B cell (primary cell): ENCODE results near the gene SLC44A1. TPM values are rescaled to one million over a fixed set of nuclear protein-coding genes. Genes with fewer than 3 reads are reported as not detected.

Source experiments
- ATAC-seq: fragments of 200-7000 bp; cut with Tn5 transposase; one replicate; pipeline ENCODE4 v1.10.0; 2021; ENCODE audit warnings: low read depth, mild to moderate bottlenecking, moderate number of reproducible peaks, moderate library complexity
- CTCF ChIA-PET: fragments of 350-600 bp; sonication (Branson Sonifier 250); formaldehyde crosslinking; loops from one replicate; lab custom pipeline; 2021; ENCODE audit warnings: antibody characterized with exemption, inconsistent platforms; lab: Charles Lee
- POLR2A ChIA-PET: fragments of 350-600 bp; sonication (Branson Sonifier 250); formaldehyde crosslinking; loops from one replicate; lab custom pipeline; 2021; ENCODE audit warnings: antibody characterized with exemption; lab: Charles Lee
- DNase-seq: peaks from one replicate; pipeline ENCODE4 v3.0.0; 2013
- H2AFZ ChIP-seq: 2 replicates; pipeline ENCODE4 v1.6.1; 2012; ENCODE audit warnings: mild to moderate bottlenecking, low read depth, low read length; ENCODE audit not compliant: insufficient read depth, poor library complexity, severe bottlenecking
- H3K27ac ChIP-seq, 2 donors: 1 replicate in 1 of 2; 2 replicates in 1 of 2; pipeline ENCODE4 v1.5.1; 2012 to 2013; ENCODE audit warnings: low read length in 2 of 2, mild to moderate bottlenecking in 2 of 2, moderate library complexity in 1 of 2
- H3K27me3 ChIP-seq, 4 experiments: fragments of 200-600 bp in 1 of 4; sonication (generic) in 1 of 4; replicated peaks in 1 of 4; 1 replicate in 2 of 4; 2 replicates in 2 of 4; pipeline versions ENCODE4 v1.6.1 to v1.7.0; 2013 to 2016; ENCODE audit warnings: low read length in 3 of 4, mild to moderate bottlenecking in 2 of 4, mixed read lengths in 1 of 4, moderate library complexity in 1 of 4; ENCODE audit not compliant: insufficient read depth in 4 of 4, control insufficient read depth in 3 of 4; ENCODE audit errors: control extremely low read depth in 1 of 4
- H3K36me3 ChIP-seq, 2 experiments: replicated peaks in 1 of 2; 1 replicate in 1 of 2; 2 replicates in 1 of 2; pipeline versions ENCODE4 v1.6.1 to v1.7.1; 2013; ENCODE audit warnings: low read length in 1 of 2; ENCODE audit not compliant: insufficient read depth in 2 of 2, control insufficient read depth in 1 of 2; ENCODE audit errors: control extremely low read depth in 1 of 2, extremely low read depth in 1 of 2
- H3K4me1 ChIP-seq, 2 donors: fragments of 200-600 bp in 1 of 2; sonication (generic) in 1 of 2; 1 replicate in 1 of 2; 2 replicates in 1 of 2; pipeline versions ENCODE4 v1.5.1 to v1.6.1; 2013 to 2017; ENCODE audit warnings: low read length in 2 of 2; ENCODE audit not compliant: control insufficient read depth in 2 of 2, insufficient read depth in 2 of 2
- H3K4me2 ChIP-seq: replicated peaks from 2 replicates; pipeline ENCODE3; 2012; ENCODE audit warnings: mild to moderate bottlenecking, low read depth, low read length; ENCODE audit not compliant: poor library complexity, severe bottlenecking
- H3K4me3 ChIP-seq, 5 experiments: fragments of 200-600 bp in 1 of 5; sonication (generic) in 1 of 5; 1 replicate in 3 of 5; 2 replicates in 2 of 5; pipeline versions ENCODE4 v1.5.1 to v1.7.0; 2011 to 2016; ENCODE audit warnings: low read length in 4 of 5, mild to moderate bottlenecking in 4 of 5, low read depth in 2 of 5, control low read depth in 1 of 5, moderate library complexity in 1 of 5; ENCODE audit not compliant: insufficient read depth in 1 of 5; ENCODE audit errors: control extremely low read depth in 1 of 5, extremely low read depth in 1 of 5
- H3K79me2 ChIP-seq: fragments of 200-600 bp; sonication (generic); one replicate; pipeline ENCODE4 v1.6.0; 2016; ENCODE audit warnings: low read length; ENCODE audit not compliant: control insufficient read depth, insufficient read depth
- H3K9ac ChIP-seq: fragments of 200-600 bp; sonication (generic); 2 replicates; pipeline ENCODE4 v1.6.1; 2017; ENCODE audit warnings: mild to moderate bottlenecking, low read length, moderate library complexity
- H3K9me3 ChIP-seq, 3 donors: one replicate each; pipeline versions ENCODE4 v1.6.1 to v1.7.1; 2013; ENCODE audit warnings: low read length in 2 of 3; ENCODE audit not compliant: control insufficient read depth in 2 of 3, insufficient read depth in 1 of 3; ENCODE audit errors: control extremely low read depth in 1 of 3
- H4K20me1 ChIP-seq: 2 replicates; pipeline ENCODE4 v1.6.0; 2012; ENCODE audit warnings: mild to moderate bottlenecking, low read length; ENCODE audit not compliant: insufficient read depth, control insufficient read depth, poor library complexity, severe bottlenecking
- H3K27ac Mint-ChIP-seq: one replicate; pipeline ENCODE4 v1.8.0; 2021; ENCODE audit warnings: mixed read lengths
- H3K27me3 Mint-ChIP-seq: one replicate; pipeline ENCODE4 v1.8.0; 2021; ENCODE audit warnings: mixed read lengths
- H3K4me1 Mint-ChIP-seq: one replicate; pipeline ENCODE4 v1.8.0; 2021; ENCODE audit warnings: mixed read lengths
- H3K4me3 Mint-ChIP-seq: one replicate; pipeline ENCODE4 v1.8.0; 2021; ENCODE audit warnings: mixed read lengths
- H3K9me3 Mint-ChIP-seq: one replicate; pipeline ENCODE4 v1.8.0; 2022; ENCODE audit warnings: mixed read lengths; ENCODE audit not compliant: insufficient read depth
- EZH2 ChIP-seq: IDR thresholded peaks from 2 replicates; pipeline ENCODE4 v1.6.1; 2012; ENCODE audit warnings: borderline replicate concordance, low read depth, mild to moderate bottlenecking, moderate library complexity, low read length; ENCODE audit not compliant: insufficient read depth, poor library complexity, severe bottlenecking
- WGBS: methylation state at CpG from one replicate; pipeline ENCODE4 v1.1.5; 2013; ENCODE audit warnings: missing lambda C conversion rate; ENCODE audit not compliant: insufficient coverage; 5-methylcytosine and 5-hydroxymethylcytosine counted together
- intact Hi-C: fragments of 100-400 bp; cut with micrococcal nuclease; formaldehyde crosslinking; loops from one replicate; pipeline ENCODE4 v1.10.0; 2022
- polyA plus RNA-seq: library from polyadenylated mRNA; depleted of rRNA; stranded (reverse); fragments of >200 nt; gene quantifications from 2 replicates; pipeline ENCODE4 v1.2.3, GENCODE V29; 2012
- total RNA-seq, 2 donors: library from RNA; stranded (reverse); fragments of 120-200 nt in 1 of 2; gene quantifications; 1 replicate in 1 of 2; 2 replicates in 1 of 2; pipeline versions ENCODE4 v1.2.3 to v1.2.4, GENCODE V29; 2013 to 2022
- TF ChIP-seq, protein P1 (sequence below): fragments of 200-600 bp; IDR thresholded peaks from one replicate; pipeline ENCODE4 v1.8.0; 2022; ENCODE audit warnings: antibody characterized with exemption, mild to moderate bottlenecking

The SLC44A1 gene
- total and polyA plus RNA-seq, 2 donors (not counting 1 experiment from before 2014, with no cell fraction given) = 2.2 to 17.7 TPM

DNA sequence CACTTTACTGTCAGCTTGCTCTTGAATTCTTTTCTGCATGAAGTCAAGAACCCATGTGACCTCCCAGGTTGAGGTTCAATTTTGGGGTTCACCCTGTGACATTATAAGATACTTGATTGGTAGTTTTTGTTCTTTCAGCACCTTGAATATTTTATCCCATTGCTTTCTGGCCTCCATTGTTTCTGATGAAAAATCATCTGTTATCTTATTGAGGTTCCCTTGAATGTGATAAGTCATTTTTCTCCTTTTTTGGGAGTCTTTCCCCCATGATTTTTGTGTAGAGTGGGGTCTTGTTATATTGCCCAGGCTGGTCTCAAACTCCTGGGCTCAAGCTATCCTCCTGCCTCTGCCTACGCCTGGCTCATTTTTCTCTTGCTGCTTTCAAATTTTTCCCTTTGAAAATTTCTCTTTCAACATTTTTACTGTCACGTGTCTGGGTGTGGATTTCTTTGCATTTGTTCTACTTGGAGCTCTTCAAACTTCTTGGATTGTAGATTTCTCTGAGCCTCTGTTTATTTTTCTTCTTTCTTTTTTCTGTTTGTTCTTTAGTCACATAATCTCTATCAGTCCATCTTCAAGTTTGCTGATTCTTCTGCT, 20.8 kb upstream of the SLC44A1 start:
- intact Hi-C loops = no loop called here

DNA sequence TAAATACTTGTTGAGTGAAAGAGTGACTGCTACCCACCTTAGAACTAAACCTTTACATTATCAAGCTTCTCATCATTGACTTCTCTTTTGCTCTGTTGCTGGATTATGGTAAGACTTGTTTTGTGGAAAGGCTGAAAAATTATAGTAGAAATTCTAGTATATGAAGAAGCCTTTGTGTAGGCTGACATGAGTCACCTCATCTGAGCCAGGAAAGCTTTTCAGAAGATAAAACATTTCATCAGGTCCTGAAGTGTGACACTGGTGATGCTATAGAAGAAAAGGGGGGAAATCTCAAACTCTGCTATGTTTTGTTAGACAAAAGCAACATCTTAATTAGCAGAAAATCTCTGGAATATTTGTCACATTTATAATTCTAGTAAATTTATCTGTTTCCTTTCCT, 18.4 kb upstream of the SLC44A1 start:
- no peak for DNase-seq
- H4K20me1 ChIP-seq = no peaks in the 10 kb centered on the region
- intact Hi-C loops = no loop called here
- no peak overlapping the region for H3K4me2 ChIP-seq
- no peak overlapping the region for H2AFZ ChIP-seq
- H3K27ac ChIP-seq = no peak overlapping the region
- ChIA-PET CTCF (no interaction called here), POLR2A (no interaction called here)
- peaks cover 0 to 4% (median 1%) of the 10 kb centered on the region in 4 experiments for H3K27me3 ChIP-seq
- H3K4me3 Mint-ChIP-seq = no peak overlapping the region
- H3K9me3 ChIP-seq = peaks cover 3 to 23% (median 8%) of the 10 kb centered on the region in 3 donors
- no peak overlapping the region for H3K27ac Mint-ChIP-seq
- H3K4me1 ChIP-seq = no peaks in the 10 kb centered on the region
- peaks cover 8% of the 10 kb centered on the region for H3K27me3 Mint-ChIP-seq
- no peak for TF ChIP-seq EZH2
- TF ChIP-seq, protein P1, sequence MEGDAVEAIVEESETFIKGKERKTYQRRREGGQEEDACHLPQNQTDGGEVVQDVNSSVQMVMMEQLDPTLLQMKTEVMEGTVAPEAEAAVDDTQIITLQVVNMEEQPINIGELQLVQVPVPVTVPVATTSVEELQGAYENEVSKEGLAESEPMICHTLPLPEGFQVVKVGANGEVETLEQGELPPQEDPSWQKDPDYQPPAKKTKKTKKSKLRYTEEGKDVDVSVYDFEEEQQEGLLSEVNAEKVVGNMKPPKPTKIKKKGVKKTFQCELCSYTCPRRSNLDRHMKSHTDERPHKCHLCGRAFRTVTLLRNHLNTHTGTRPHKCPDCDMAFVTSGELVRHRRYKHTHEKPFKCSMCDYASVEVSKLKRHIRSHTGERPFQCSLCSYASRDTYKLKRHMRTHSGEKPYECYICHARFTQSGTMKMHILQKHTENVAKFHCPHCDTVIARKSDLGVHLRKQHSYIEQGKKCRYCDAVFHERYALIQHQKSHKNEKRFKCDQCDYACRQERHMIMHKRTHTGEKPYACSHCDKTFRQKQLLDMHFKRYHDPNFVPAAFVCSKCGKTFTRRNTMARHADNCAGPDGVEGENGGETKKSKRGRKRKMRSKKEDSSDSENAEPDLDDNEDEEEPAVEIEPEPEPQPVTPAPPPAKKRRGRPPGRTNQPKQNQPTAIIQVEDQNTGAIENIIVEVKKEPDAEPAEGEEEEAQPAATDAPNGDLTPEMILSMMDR = no peak
- H3K9ac ChIP-seq = no peak overlapping the region
- peaks cover 19% of the 10 kb centered on the region for H3K9me3 Mint-ChIP-seq
- no peak for ATAC-seq
- H3K36me3 ChIP-seq = no peaks in the 10 kb centered on the region
- no peak overlapping the region for H3K4me3 ChIP-seq
- H3K4me1 Mint-ChIP-seq = no peaks in the 10 kb centered on the region
- no peaks in the 10 kb centered on the region for H3K79me2 ChIP-seq

More for the DNA sequence above, 20.8 kb upstream of the SLC44A1 start:
- H3K27ac ChIP-seq = no peak overlapping the region
- no peaks in the 10 kb centered on the region for H4K20me1 ChIP-seq
- H3K27me3 ChIP-seq = peaks cover 0 to 4% (median 1%) of the 10 kb centered on the region in 4 experiments
- no peaks in the 10 kb centered on the region for H3K4me1 ChIP-seq
- no peak overlapping the region for H3K4me3 Mint-ChIP-seq
- no peaks in the 10 kb centered on the region for H3K4me1 Mint-ChIP-seq
- H3K9ac ChIP-seq = no peak overlapping the region
- no CpG with 5 or more reads among the region's 2 CpGs for WGBS
- DNase-seq = no peak
- ATAC-seq = no peak
- peaks cover 19% of the 10 kb centered on the region for H3K9me3 Mint-ChIP-seq
- no peaks in the 10 kb centered on the region for H3K36me3 ChIP-seq
- H3K27ac Mint-ChIP-seq = no peak overlapping the region
- TF ChIP-seq, protein P1 = no peak
- TF ChIP-seq EZH2 = no peak
- no peak overlapping the region for H2AFZ ChIP-seq
- ChIA-PET CTCF (no interaction called here), POLR2A (no interaction called here)
- H3K27me3 Mint-ChIP-seq = peaks cover 5% of the 10 kb centered on the region
- H3K9me3 ChIP-seq = peaks cover 3 to 23% (median 8%) of the 10 kb centered on the region in 3 donors
- H3K79me2 ChIP-seq = no peaks in the 10 kb centered on the region
- no peak overlapping the region for H3K4me3 ChIP-seq
- H3K4me2 ChIP-seq = no peak overlapping the region
